ENCODE results near the gene HIPK1.

- no peak for TF ChIP-seq CTCF (conservative IDR thresholded peaks at IDR 0.05; ENCODE audit: low read length)
- no peak for TF ChIP-seq EZH2phosphoT487 (IDR thresholded peaks at IDR 0.05; ENCODE audit: borderline replicate concordance, low read depth, low read length)
Measured at GRCh38 chr1:113898241-113898814, 30.8 kb upstream of the HIPK1 start.

Data from OCI-LY7 (cell line).